Measurements from ENCODE around the gene KRT6A. TPM values are rescaled to one million over a fixed set of nuclear protein-coding genes. Genes with fewer than 3 reads are reported as not detected.

KRT6A gene
- total and polyA plus RNA-seq, 10 of the 15 experiments (the other 5 are each of a cell fraction or from before 2014, with no cell fraction given): 0.96 TPM; not detected in 9

DNA sequence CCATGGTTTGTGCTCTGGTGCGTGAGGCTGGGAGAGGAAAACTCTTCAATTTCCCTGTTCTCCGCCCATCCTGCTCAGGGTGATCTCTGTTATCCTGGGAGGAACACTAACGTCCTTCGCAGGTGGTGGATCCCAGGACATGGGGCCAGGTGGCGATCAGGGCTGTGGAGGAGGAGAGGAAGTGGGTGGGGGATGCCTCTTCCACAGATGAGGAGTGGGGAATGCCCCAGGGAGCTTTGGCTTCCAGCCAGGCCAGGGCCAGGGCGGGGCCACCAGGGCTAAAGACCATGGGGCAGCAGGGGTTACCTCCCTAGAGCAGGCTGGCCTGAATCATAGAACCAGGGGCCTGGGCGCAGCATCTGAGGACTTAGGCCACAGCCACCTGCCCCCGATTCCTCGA, 55.5 kb downstream of the KRT6A start:
- ChIA-PET POLR2A (no interaction called here), CTCF (no interaction called here), SMC1A (ENCODE audit: uncharacterized antibody, unreplicated experiment) (no interaction called here), RAD21 (ENCODE audit: unreplicated experiment) (no interaction called here)
- Histone ChIP-seq H3K4me2 (ENCODE audit: control insufficient read depth, insufficient read depth) (no peak overlapping the region), H4K20me1 (ENCODE audit: control insufficient read depth, insufficient read depth) (no peaks in the 10 kb centered on the region), H3K4me3 (no peak overlapping the region), H2AFZ (ENCODE audit: control insufficient read depth, low read depth, low read length) (no peak overlapping the region), H3K9me3 (replicated peaks; ENCODE audit: control insufficient read depth, insufficient read depth, low read length) (no peaks in the 10 kb centered on the region), H3K79me2 (ENCODE audit: control insufficient read depth, insufficient read depth, low read length) (no peaks in the 10 kb centered on the region), H3K9ac (ENCODE audit: control insufficient read depth, insufficient read depth, low read length) (no peak overlapping the region), H3K27me3 (replicated peaks in 1 of 2; ENCODE audit: control insufficient read depth in 2 of 2, insufficient read depth in 2 of 2, low read length in 1 of 2) (peaks cover 2 to 7% of the 10 kb centered on the region in 2 experiments), H3K27ac (ENCODE audit: control insufficient read depth, insufficient read depth) (no peak overlapping the region), H3K4me1 (ENCODE audit: control insufficient read depth, insufficient read depth, low read length) (no peaks in the 10 kb centered on the region), H3K36me3 (ENCODE audit: control insufficient read depth in 2 of 2, insufficient read depth in 2 of 2, low read length in 1 of 2) (no peaks in the 10 kb centered on the region)
- no peak for DNase-seq (ENCODE audit: low read depth, low spot score)
- no peak for FAIRE-seq
- no TSS peak for BruUV-seq (replicated peaks)
- WGBS (ENCODE audit: insufficient coverage, insufficient replicate concordance, low lambda C conversion rate, missing lambda C conversion rate): 30% methylated on average over 9 of the region's 9 CpGs
- ATAC-seq: no peak
- intact Hi-C loops (cut with micrococcal nuclease; ENCODE audit: unreplicated experiment) (no loop called here), in situ Hi-C loops (cut with MboI) (no loop called here)
- no peak for TF ChIP-seq IRF4 (IDR thresholded peaks at IDR 0.05; ENCODE audit: low read depth, low read length)
- TF ChIP-seq, protein P1, sequence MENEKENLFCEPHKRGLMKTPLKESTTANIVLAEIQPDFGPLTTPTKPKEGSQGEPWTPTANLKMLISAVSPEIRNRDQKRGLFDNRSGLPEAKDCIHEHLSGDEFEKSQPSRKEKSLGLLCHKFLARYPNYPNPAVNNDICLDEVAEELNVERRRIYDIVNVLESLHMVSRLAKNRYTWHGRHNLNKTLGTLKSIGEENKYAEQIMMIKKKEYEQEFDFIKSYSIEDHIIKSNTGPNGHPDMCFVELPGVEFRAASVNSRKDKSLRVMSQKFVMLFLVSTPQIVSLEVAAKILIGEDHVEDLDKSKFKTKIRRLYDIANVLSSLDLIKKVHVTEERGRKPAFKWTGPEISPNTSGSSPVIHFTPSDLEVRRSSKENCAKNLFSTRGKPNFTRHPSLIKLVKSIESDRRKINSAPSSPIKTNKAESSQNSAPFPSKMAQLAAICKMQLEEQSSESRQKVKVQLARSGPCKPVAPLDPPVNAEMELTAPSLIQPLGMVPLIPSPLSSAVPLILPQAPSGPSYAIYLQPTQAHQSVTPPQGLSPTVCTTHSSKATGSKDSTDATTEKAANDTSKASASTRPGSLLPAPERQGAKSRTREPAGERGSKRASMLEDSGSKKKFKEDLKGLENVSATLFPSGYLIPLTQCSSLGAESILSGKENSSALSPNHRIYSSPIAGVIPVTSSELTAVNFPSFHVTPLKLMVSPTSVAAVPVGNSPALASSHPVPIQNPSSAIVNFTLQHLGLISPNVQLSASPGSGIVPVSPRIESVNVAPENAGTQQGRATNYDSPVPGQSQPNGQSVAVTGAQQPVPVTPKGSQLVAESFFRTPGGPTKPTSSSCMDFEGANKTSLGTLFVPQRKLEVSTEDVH (IDR thresholded peaks at IDR 0.05; ENCODE audit: low read depth, partially characterized antibody): no peak
- no peak for TF ChIP-seq POLR2AphosphoS5 (IDR thresholded peaks at IDR 0.05; ENCODE audit: low read length)
- TF ChIP-seq BMI1 (IDR thresholded peaks at IDR 0.05; ENCODE audit: borderline replicate concordance): no peak
- TF ChIP-seq IKZF2 (IDR thresholded peaks at IDR 0.05): no peak
- no peak for TF ChIP-seq STAT3 (IDR thresholded peaks at IDR 0.05; ENCODE audit: low read depth, low read length)
- no peak for TF ChIP-seq MTA2 (IDR thresholded peaks at IDR 0.05; ENCODE audit: low read depth)
- no peak for TF ChIP-seq RFX5 (IDR thresholded peaks at IDR 0.05; ENCODE audit: low read depth, low read length)
- TF ChIP-seq, protein P2, sequence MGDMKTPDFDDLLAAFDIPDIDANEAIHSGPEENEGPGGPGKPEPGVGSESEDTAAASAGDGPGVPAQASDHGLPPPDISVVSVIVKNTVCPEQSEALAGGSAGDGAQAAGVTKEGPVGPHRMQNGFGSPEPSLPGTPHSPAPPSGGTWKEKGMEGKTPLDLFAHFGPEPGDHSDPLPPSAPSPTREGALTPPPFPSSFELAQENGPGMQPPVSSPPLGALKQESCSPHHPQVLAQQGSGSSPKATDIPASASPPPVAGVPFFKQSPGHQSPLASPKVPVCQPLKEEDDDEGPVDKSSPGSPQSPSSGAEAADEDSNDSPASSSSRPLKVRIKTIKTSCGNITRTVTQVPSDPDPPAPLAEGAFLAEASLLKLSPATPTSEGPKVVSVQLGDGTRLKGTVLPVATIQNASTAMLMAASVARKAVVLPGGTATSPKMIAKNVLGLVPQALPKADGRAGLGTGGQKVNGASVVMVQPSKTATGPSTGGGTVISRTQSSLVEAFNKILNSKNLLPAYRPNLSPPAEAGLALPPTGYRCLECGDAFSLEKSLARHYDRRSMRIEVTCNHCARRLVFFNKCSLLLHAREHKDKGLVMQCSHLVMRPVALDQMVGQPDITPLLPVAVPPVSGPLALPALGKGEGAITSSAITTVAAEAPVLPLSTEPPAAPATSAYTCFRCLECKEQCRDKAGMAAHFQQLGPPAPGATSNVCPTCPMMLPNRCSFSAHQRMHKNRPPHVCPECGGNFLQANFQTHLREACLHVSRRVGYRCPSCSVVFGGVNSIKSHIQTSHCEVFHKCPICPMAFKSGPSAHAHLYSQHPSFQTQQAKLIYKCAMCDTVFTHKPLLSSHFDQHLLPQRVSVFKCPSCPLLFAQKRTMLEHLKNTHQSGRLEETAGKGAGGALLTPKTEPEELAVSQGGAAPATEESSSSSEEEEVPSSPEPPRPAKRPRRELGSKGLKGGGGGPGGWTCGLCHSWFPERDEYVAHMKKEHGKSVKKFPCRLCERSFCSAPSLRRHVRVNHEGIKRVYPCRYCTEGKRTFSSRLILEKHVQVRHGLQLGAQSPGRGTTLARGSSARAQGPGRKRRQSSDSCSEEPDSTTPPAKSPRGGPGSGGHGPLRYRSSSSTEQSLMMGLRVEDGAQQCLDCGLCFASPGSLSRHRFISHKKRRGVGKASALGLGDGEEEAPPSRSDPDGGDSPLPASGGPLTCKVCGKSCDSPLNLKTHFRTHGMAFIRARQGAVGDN (IDR thresholded peaks at IDR 0.05): no peak
- TF ChIP-seq NFXL1 (IDR thresholded peaks at IDR 0.05; ENCODE audit: borderline replicate concordance): no peak
- TF ChIP-seq JUNB (IDR thresholded peaks at IDR 0.05): no peak
- no peak for TF ChIP-seq MXI1 (IDR thresholded peaks at IDR 0.05; ENCODE audit: low read depth, low read length)
- TF ChIP-seq, protein P3, sequence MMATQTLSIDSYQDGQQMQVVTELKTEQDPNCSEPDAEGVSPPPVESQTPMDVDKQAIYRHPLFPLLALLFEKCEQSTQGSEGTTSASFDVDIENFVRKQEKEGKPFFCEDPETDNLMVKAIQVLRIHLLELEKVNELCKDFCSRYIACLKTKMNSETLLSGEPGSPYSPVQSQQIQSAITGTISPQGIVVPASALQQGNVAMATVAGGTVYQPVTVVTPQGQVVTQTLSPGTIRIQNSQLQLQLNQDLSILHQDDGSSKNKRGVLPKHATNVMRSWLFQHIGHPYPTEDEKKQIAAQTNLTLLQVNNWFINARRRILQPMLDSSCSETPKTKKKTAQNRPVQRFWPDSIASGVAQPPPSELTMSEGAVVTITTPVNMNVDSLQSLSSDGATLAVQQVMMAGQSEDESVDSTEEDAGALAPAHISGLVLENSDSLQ (IDR thresholded peaks at IDR 0.05): no peak
- TF ChIP-seq, protein P4, sequence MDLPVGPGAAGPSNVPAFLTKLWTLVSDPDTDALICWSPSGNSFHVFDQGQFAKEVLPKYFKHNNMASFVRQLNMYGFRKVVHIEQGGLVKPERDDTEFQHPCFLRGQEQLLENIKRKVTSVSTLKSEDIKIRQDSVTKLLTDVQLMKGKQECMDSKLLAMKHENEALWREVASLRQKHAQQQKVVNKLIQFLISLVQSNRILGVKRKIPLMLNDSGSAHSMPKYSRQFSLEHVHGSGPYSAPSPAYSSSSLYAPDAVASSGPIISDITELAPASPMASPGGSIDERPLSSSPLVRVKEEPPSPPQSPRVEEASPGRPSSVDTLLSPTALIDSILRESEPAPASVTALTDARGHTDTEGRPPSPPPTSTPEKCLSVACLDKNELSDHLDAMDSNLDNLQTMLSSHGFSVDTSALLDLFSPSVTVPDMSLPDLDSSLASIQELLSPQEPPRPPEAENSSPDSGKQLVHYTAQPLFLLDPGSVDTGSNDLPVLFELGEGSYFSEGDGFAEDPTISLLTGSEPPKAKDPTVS (IDR thresholded peaks at IDR 0.05; ENCODE audit: low read depth, low read length): no peak
- TF ChIP-seq NFIC (IDR thresholded peaks at IDR 0.05; ENCODE audit: low read depth, low read length): no peak
- TF ChIP-seq ZZZ3 (IDR thresholded peaks at IDR 0.05; ENCODE audit: control insufficient read depth, insufficient read length, low read depth): no peak
- no peak for TF ChIP-seq ZNF217 (IDR thresholded peaks at IDR 0.05)
- no peak for TF ChIP-seq NR2F1 (conservative IDR thresholded peaks at IDR 0.05)

Measured in GM12878 (cell line).